IMR-90 (cell line): Measurements from ENCODE around the gene KCNQ2. TPM values are rescaled to one million over a fixed set of nuclear protein-coding genes. Genes with fewer than 3 reads are reported as not detected.

ENCODE experiments used
- ATAC-seq: fragments of 200-7000 bp; cut with Tn5 transposase; 2 replicates; pipeline ENCODE4 v1.9.1; 2020; ENCODE audit warnings: low read depth, mild to moderate bottlenecking, moderate library complexity
- BruUV-seq: library from RNA; stranded (reverse); fragments of 400-500 nt; replicated peaks from 2 replicates; lab custom pipeline; 2021; lab: Mats Ljungman, UMichigan
- CTCF ChIA-PET: fragments of 300-600 bp; formaldehyde crosslinking; extraction: SDS; loops from one replicate; lab custom pipeline; 2021; ENCODE audit warnings: antibody characterized with exemption; lab: Yijun Ruan, JAX
- POLR2A ChIA-PET: fragments of 300-600 bp; sonication (Branson Sonifier 250); formaldehyde crosslinking; loops from one replicate; lab custom pipeline; 2022; ENCODE audit warnings: antibody characterized with exemption; ENCODE audit not compliant: unreplicated experiment; lab: Charles Lee
- DNase-seq: peaks from one replicate; pipeline ENCODE4 v3.0.0; 2013
- H2AFZ ChIP-seq: replicated peaks from 2 replicates; pipeline ENCODE3; 2013; ENCODE audit warnings: low read length, mild to moderate bottlenecking; ENCODE audit not compliant: poor library complexity
- H2AK5ac ChIP-seq: 2 replicates; pipeline ENCODE4 v1.6.1; 2013; ENCODE audit warnings: low read depth, low read length, inconsistent platforms
- H2AK9ac ChIP-seq: replicated peaks from 2 replicates; pipeline ENCODE3; 2013; ENCODE audit warnings: mild to moderate bottlenecking, low read depth, low read length, moderate library complexity; ENCODE audit not compliant: poor library complexity
- H2BK120ac ChIP-seq: 2 replicates; pipeline ENCODE4 v1.6.1; 2013; ENCODE audit warnings: low read depth, low read length, inconsistent platforms
- H2BK15ac ChIP-seq: 3 replicates; pipeline ENCODE4 v1.6.1; 2013; ENCODE audit warnings: low read depth, low read length, inconsistent platforms
- H2BK20ac ChIP-seq: 2 replicates; pipeline ENCODE4 v1.6.1; 2013; ENCODE audit warnings: low read depth, mild to moderate bottlenecking, inconsistent platforms, low read length, moderate library complexity
- H2BK5ac ChIP-seq: 2 replicates; pipeline ENCODE4 v1.6.1; 2013; ENCODE audit warnings: mild to moderate bottlenecking, low read depth, low read length, inconsistent platforms; ENCODE audit not compliant: poor library complexity, severe bottlenecking
- H3K14ac ChIP-seq: replicated peaks from 2 replicates; pipeline ENCODE4 v1.6.1; 2013; ENCODE audit warnings: low read depth, low read length, inconsistent platforms
- H3K18ac ChIP-seq: 2 replicates; pipeline ENCODE4 v1.6.1; 2013; ENCODE audit warnings: low read depth, low read length, control low read depth
- H3K23ac ChIP-seq: 2 replicates; pipeline ENCODE4 v1.6.1; 2013; ENCODE audit warnings: low read depth, low read length, inconsistent platforms
- H3K27ac ChIP-seq: 2 replicates; pipeline ENCODE4 v1.5.1; 2013; ENCODE audit warnings: mild to moderate bottlenecking, control low read depth, low read length; ENCODE audit not compliant: insufficient read depth
- H3K27me3 ChIP-seq: 2 replicates; pipeline ENCODE4 v1.6.1; 2013; ENCODE audit warnings: low read length; ENCODE audit not compliant: control insufficient read depth, insufficient read depth
- H3K36me3 ChIP-seq: 2 replicates; pipeline ENCODE4 v1.6.1; 2013; ENCODE audit warnings: low read length, mixed read lengths; ENCODE audit not compliant: control insufficient read depth, insufficient read depth
- H3K4ac ChIP-seq: 2 replicates; pipeline ENCODE4 v1.6.1; 2013; ENCODE audit warnings: low read depth, low read length, inconsistent platforms
- H3K4me1 ChIP-seq: 2 replicates; pipeline ENCODE4 v1.6.1; 2013; ENCODE audit warnings: low read length, mixed read lengths; ENCODE audit not compliant: control insufficient read depth, insufficient read depth
- H3K4me2 ChIP-seq: 2 replicates; pipeline ENCODE4 v1.6.1; 2013; ENCODE audit warnings: low read depth, mild to moderate bottlenecking, control low read depth, low read length, moderate library complexity
- H3K4me3 ChIP-seq: 2 replicates; pipeline ENCODE4 v1.5.1; 2013; ENCODE audit warnings: low read depth, mild to moderate bottlenecking, control low read depth, low read length, moderate library complexity; ENCODE audit not compliant: insufficient read depth
- H3K56ac ChIP-seq: 2 replicates; pipeline ENCODE4 v1.6.1; 2013; ENCODE audit warnings: low read length, inconsistent platforms; ENCODE audit not compliant: insufficient read depth; ENCODE audit errors: extremely low read depth
- H3K79me1 ChIP-seq, 2 experiments: 2 replicates each; pipeline ENCODE4 v1.6.1; 2013; ENCODE audit warnings: low read length in 2 of 2, inconsistent platforms in 1 of 2, low read depth in 1 of 2
- H3K9ac ChIP-seq: 2 replicates; pipeline ENCODE4 v1.6.1; 2013; ENCODE audit warnings: low read depth, low read length, control low read depth
- H3K9me1 ChIP-seq: 2 replicates; pipeline ENCODE4 v1.6.1; 2013; ENCODE audit warnings: low read length, inconsistent platforms; ENCODE audit not compliant: insufficient read depth
- H3K9me3 ChIP-seq: 2 replicates; pipeline ENCODE4 v1.6.1; 2013; ENCODE audit warnings: low read length; ENCODE audit not compliant: control insufficient read depth, insufficient read depth
- H4K20me1 ChIP-seq: 2 replicates; pipeline ENCODE4 v1.6.1; 2013; ENCODE audit warnings: low read length, inconsistent platforms; ENCODE audit not compliant: insufficient read depth
- H4K5ac ChIP-seq: 2 replicates; pipeline ENCODE4 v1.6.1; 2013; ENCODE audit warnings: mild to moderate bottlenecking, low read depth, low read length, control low read depth
- H4K8ac ChIP-seq, 2 experiments: 2 replicates each; pipeline ENCODE4 v1.6.1; 2013; ENCODE audit warnings: low read depth in 2 of 2, low read length in 2 of 2, control low read depth in 1 of 2, inconsistent platforms in 1 of 2
- H4K91ac ChIP-seq: 2 replicates; pipeline ENCODE4 v1.6.1; 2013; ENCODE audit warnings: low read depth, low read length, inconsistent platforms; ENCODE audit not compliant: insufficient read depth
- BHLHE40 ChIP-seq: fragments of 150-350 bp; IDR thresholded peaks from 2 replicates; pipeline ENCODE4 v1.6.1; 2016; ENCODE audit warnings: mild to moderate bottlenecking, low read depth, low read length
- CEBPB ChIP-seq: IDR thresholded peaks from 2 replicates; pipeline ENCODE4 v1.6.1; 2012; ENCODE audit warnings: low read depth, low read length, improper control_type of control experiment
- CHD1 ChIP-seq: IDR thresholded peaks from 2 replicates; pipeline ENCODE4 v1.6.1; 2012; ENCODE audit warnings: low read depth, low read length, improper control_type of control experiment
- MXI1 ChIP-seq: IDR thresholded peaks from 2 replicates; pipeline ENCODE4 v1.6.1; 2012; ENCODE audit warnings: low read depth, mild to moderate bottlenecking, low read length, moderate library complexity, borderline replicate concordance
- POLR2A ChIP-seq: IDR thresholded peaks from 2 replicates; pipeline ENCODE4 v1.6.1; 2012; ENCODE audit warnings: mild to moderate bottlenecking, low read depth, low read length
- RAD21 ChIP-seq: IDR thresholded peaks from 2 replicates; pipeline ENCODE4 v1.6.1; 2012; ENCODE audit warnings: low read length, improper control_type of control experiment
- SMC3 ChIP-seq: fragments of 150-350 bp; IDR thresholded peaks from 2 replicates; pipeline ENCODE4 v1.6.1; 2016; ENCODE audit warnings: low read depth, mild to moderate bottlenecking, antibody characterized with exemption, low read length, moderate library complexity
- WGBS, 2 experiments: methylation state at CpG; one replicate each; pipeline versions ENCODE4 v1.1.5 to v1.1.7; 2013; ENCODE audit warnings: missing lambda C conversion rate in 2 of 2; ENCODE audit not compliant: insufficient read length in 1 of 2; ENCODE audit errors: extremely low coverage in 2 of 2; 5-methylcytosine and 5-hydroxymethylcytosine counted together
- dilution Hi-C: fragments of 300-500 bp; cut with HindIII; formaldehyde crosslinking; loops from one replicate; pipeline ENCODE4 v1.14.3; 2018; ENCODE audit warnings: low sequenced_read_pairs; ENCODE audit not compliant: unreplicated experiment
- in situ Hi-C: fragments of 300-500 bp; cut with MboI; formaldehyde crosslinking; loops from 3 replicates; pipeline ENCODE4 v1.14.3; 2019; ENCODE audit warnings: low sequenced_read_pairs, inconsistent platforms, mixed read lengths
- intact Hi-C: fragments of 100-400 bp; cut with micrococcal nuclease; formaldehyde crosslinking; loops from 2 replicates; pipeline ENCODE4 v1.10.0; 2022
- polyA plus RNA-seq, 3 experiments: library from polyadenylated mRNA; depleted of rRNA; stranded (reverse); fragments of >200 nt; gene quantifications; 2 replicates each; pipeline ENCODE4 v1.2.3, GENCODE V29; 2012; ENCODE audit warnings: low replicate concordance in 1 of 3
- total RNA-seq: library from RNA; depleted of rRNA; stranded (reverse); fragments of >200 nt; gene quantifications from 2 replicates; pipeline ENCODE4 v1.2.3, GENCODE V29; 2012
- TF ChIP-seq, protein P1 (sequence below): fragments of 150-350 bp; IDR thresholded peaks from 2 replicates; pipeline ENCODE4 v1.6.1; 2017; ENCODE audit warnings: mild to moderate bottlenecking, antibody characterized with exemption, low read length, low read depth
- TF ChIP-seq, protein P2 (sequence below): conservative IDR thresholded peaks from 2 replicates; pipeline ENCODE4 v1.5.1; 2012; ENCODE audit warnings: mild to moderate bottlenecking, low read depth, low read length, improper control_type of control experiment

KCNQ2 gene
- total and polyA plus RNA-seq, 2 of the 4 experiments (the other 2 are of a cell fraction), result 0.02 TPM; not detected in 1

DNA sequence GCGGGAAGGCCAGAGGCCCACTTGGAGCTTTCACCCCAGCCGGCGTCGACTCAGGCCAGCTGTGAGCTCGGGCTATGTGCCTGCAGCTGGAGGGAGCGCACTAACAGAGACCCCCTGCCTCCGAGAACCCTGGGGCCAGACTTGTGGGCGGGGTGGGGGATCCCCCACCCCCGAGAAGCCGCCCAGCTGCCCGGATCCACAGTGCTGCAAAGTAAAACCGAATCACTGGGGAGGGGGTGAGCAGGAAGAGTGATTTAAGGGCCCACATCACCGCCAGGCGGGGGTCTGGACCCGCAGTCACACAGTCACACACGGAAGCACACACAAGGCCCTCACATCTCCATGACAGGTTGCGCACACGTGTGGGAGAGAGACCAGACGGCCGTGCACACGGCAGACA lies 48.7 kb downstream of the KCNQ2 start:
- dilution Hi-C loops, result no loop called here
- H3K23ac ChIP-seq, result no peak overlapping the region
- WGBS, 2 experiments, result 70% methylated on average over 14 of the region's 21 CpGs; no CpG with 5 or more reads in 1 of the 2 experiments
- TF ChIP-seq MXI1, result no peak
- no peak for TF ChIP-seq SMC3
- no peak for TF ChIP-seq POLR2A
- no peak for TF ChIP-seq RAD21
- TF ChIP-seq, protein P1, sequence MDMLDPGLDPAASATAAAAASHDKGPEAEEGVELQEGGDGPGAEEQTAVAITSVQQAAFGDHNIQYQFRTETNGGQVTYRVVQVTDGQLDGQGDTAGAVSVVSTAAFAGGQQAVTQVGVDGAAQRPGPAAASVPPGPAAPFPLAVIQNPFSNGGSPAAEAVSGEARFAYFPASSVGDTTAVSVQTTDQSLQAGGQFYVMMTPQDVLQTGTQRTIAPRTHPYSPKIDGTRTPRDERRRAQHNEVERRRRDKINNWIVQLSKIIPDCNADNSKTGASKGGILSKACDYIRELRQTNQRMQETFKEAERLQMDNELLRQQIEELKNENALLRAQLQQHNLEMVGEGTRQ, result no peak
- TF ChIP-seq BHLHE40, result no peak
- no peak for TF ChIP-seq CHD1
- TF ChIP-seq CEBPB, result no peak
- TF ChIP-seq, protein P2, sequence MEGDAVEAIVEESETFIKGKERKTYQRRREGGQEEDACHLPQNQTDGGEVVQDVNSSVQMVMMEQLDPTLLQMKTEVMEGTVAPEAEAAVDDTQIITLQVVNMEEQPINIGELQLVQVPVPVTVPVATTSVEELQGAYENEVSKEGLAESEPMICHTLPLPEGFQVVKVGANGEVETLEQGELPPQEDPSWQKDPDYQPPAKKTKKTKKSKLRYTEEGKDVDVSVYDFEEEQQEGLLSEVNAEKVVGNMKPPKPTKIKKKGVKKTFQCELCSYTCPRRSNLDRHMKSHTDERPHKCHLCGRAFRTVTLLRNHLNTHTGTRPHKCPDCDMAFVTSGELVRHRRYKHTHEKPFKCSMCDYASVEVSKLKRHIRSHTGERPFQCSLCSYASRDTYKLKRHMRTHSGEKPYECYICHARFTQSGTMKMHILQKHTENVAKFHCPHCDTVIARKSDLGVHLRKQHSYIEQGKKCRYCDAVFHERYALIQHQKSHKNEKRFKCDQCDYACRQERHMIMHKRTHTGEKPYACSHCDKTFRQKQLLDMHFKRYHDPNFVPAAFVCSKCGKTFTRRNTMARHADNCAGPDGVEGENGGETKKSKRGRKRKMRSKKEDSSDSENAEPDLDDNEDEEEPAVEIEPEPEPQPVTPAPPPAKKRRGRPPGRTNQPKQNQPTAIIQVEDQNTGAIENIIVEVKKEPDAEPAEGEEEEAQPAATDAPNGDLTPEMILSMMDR, result no peak
- H3K56ac ChIP-seq, result no peak overlapping the region
- H3K9ac ChIP-seq, result no peak overlapping the region
- H3K27me3 ChIP-seq, result peaks cover 18% of the 10 kb centered on the region
- no peaks in the 10 kb centered on the region for H3K9me3 ChIP-seq
- H2AK5ac ChIP-seq, result no peak overlapping the region
- POLR2A ChIA-PET, result no interaction called here
- H2BK20ac ChIP-seq, result no peak overlapping the region
- no peak overlapping the region for H3K14ac ChIP-seq
- no peaks in the 10 kb centered on the region for H3K79me1 ChIP-seq
- BruUV-seq, result no TSS peak
- no peak overlapping the region for H2AK9ac ChIP-seq
- no peaks in the 10 kb centered on the region for H4K20me1 ChIP-seq
- H3K4me3 ChIP-seq, result no peak overlapping the region
- no peak overlapping the region for H3K27ac ChIP-seq
- H3K4ac ChIP-seq, result no peak overlapping the region
- no peak overlapping the region for H3K4me2 ChIP-seq
- no peak overlapping the region for H4K91ac ChIP-seq
- no peaks in the 10 kb centered on the region for H3K9me1 ChIP-seq
- H4K5ac ChIP-seq, result no peak overlapping the region
- intact Hi-C loops, result no loop called here
- in situ Hi-C loops, result no loop called here
- CTCF ChIA-PET, result no interaction called here
- no peaks in the 10 kb centered on the region for H3K36me3 ChIP-seq
- H4K8ac ChIP-seq, result no peak overlapping the region
- no peaks in the 10 kb centered on the region for H3K4me1 ChIP-seq
- no peak overlapping the region for H2BK5ac ChIP-seq
- ATAC-seq, result no peak
- no peak overlapping the region for H2AFZ ChIP-seq
- DNase-seq, result no peak
- H2BK15ac ChIP-seq, result no peak overlapping the region
- H3K18ac ChIP-seq, result no peak overlapping the region
- no peak overlapping the region for H2BK120ac ChIP-seq
